ENCODE data around the gene IQSEC3. TPM values are rescaled to one million over a fixed set of nuclear protein-coding genes. Genes with fewer than 3 reads are reported as not detected.

Gene IQSEC3
- total and polyA plus RNA-seq, 10 of the 15 experiments (the other 5 are each of a cell fraction or from before 2014, with no cell fraction given), result not detected

DNA sequence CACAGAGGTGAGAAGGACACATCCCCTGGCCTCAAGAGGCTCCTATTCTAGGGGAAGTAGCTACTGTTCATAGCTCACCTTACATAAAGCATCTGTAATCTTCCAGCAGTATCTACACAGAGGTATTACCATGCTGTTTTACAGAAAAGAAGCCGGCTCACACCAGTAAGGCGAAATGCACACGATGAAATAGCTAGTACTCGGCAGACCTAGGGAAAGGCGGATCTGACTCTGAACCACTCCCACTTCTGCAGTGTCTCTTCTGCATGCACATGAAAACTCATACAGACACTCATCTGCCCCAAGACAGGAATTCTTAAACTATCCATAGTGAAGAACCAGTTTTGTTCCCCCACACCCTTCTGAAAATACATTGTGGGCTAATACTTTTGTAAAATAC is 73.6 kb downstream of the IQSEC3 start:
- CTCF ChIA-PET, result no interaction called here
- SMC1A ChIA-PET (ENCODE audit: uncharacterized antibody, unreplicated experiment), result no interaction called here
- RAD21 ChIA-PET (ENCODE audit: unreplicated experiment), result no interaction called here
- no peak overlapping the region for H3K27ac ChIP-seq (ENCODE audit: control insufficient read depth, insufficient read depth)
- WGBS (ENCODE audit: insufficient coverage, insufficient replicate concordance, low lambda C conversion rate, missing lambda C conversion rate), result 100% methylated on average over 5 of the region's 5 CpGs
- ATAC-seq (no peak), FAIRE-seq (no peak), DNase-seq (ENCODE audit: low read depth, low spot score) (no peak)
- in situ Hi-C loops (cut with MboI), result no loop called here
- H3K36me3 ChIP-seq (ENCODE audit: control insufficient read depth in 2 of 2, insufficient read depth in 2 of 2, low read length in 1 of 2), result no peaks in the 10 kb centered on the region
- no peak overlapping the region for H2AFZ ChIP-seq (ENCODE audit: control insufficient read depth, low read depth, low read length)
- no peak overlapping the region for H3K4me3 ChIP-seq
- no peaks in the 10 kb centered on the region for H3K4me1 ChIP-seq (ENCODE audit: control insufficient read depth, insufficient read depth, low read length)
- intact Hi-C loops (cut with micrococcal nuclease; ENCODE audit: unreplicated experiment), result no loop called here
- no TSS peak for BruUV-seq (replicated peaks)
- POLR2A ChIA-PET, result no interaction called here
- H3K79me2 ChIP-seq (ENCODE audit: control insufficient read depth, insufficient read depth, low read length), result no peaks in the 10 kb centered on the region
- H4K20me1 ChIP-seq (ENCODE audit: control insufficient read depth, insufficient read depth), result no peaks in the 10 kb centered on the region
- H3K9ac ChIP-seq (ENCODE audit: control insufficient read depth, insufficient read depth, low read length), result no peak overlapping the region
- no peak overlapping the region for H3K4me2 ChIP-seq (ENCODE audit: control insufficient read depth, insufficient read depth)
- H3K9me3 ChIP-seq (replicated peaks; ENCODE audit: control insufficient read depth, insufficient read depth, low read length), result no peaks in the 10 kb centered on the region
- H3K27me3 ChIP-seq (replicated peaks in 1 of 2; ENCODE audit: control insufficient read depth in 2 of 2, insufficient read depth in 2 of 2, low read length in 1 of 2), result peaks cover 0 to 2% of the 10 kb centered on the region in 2 experiments; a peak in 2 of 4 replicates
- TF ChIP-seq SIN3A (IDR thresholded peaks at IDR 0.05; ENCODE audit: low read depth, low read length) (no peak), IKZF1 (conservative IDR thresholded peaks at IDR 0.05) (no peak), MXI1 (IDR thresholded peaks at IDR 0.05; ENCODE audit: low read depth, low read length) (no peak), CHD4 (IDR thresholded peaks at IDR 0.05) (no peak), ZNF622 (IDR thresholded peaks at IDR 0.05) (no peak), CHD2 (IDR thresholded peaks at IDR 0.05; ENCODE audit: borderline replicate concordance, low read depth, low read length) (no peak), CREB1 (IDR thresholded peaks at IDR 0.05; ENCODE audit: low read depth) (no peak), HDGF (IDR thresholded peaks at IDR 0.05) (no peak), STAT3 (IDR thresholded peaks at IDR 0.05; ENCODE audit: low read depth, low read length) (no peak), BRCA1 (IDR thresholded peaks at IDR 0.05; ENCODE audit: low read depth, low read length) (no peak), POLR2A (IDR thresholded peaks at IDR 0.05; ENCODE audit: low read depth, low read length) (no peak), PML (IDR thresholded peaks at IDR 0.05; ENCODE audit: low read length) (no peak)
- TF ChIP-seq, protein P1, sequence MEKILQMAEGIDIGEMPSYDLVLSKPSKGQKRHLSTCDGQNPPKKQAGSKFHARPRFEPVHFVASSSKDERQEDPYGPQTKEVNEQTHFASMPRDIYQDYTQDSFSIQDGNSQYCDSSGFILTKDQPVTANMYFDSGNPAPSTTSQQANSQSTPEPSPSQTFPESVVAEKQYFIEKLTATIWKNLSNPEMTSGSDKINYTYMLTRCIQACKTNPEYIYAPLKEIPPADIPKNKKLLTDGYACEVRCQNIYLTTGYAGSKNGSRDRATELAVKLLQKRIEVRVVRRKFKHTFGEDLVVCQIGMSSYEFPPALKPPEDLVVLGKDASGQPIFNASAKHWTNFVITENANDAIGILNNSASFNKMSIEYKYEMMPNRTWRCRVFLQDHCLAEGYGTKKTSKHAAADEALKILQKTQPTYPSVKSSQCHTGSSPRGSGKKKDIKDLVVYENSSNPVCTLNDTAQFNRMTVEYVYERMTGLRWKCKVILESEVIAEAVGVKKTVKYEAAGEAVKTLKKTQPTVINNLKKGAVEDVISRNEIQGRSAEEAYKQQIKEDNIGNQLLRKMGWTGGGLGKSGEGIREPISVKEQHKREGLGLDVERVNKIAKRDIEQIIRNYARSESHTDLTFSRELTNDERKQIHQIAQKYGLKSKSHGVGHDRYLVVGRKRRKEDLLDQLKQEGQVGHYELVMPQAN (conservative IDR thresholded peaks at IDR 0.05), result no peak
- TF ChIP-seq, protein P2, sequence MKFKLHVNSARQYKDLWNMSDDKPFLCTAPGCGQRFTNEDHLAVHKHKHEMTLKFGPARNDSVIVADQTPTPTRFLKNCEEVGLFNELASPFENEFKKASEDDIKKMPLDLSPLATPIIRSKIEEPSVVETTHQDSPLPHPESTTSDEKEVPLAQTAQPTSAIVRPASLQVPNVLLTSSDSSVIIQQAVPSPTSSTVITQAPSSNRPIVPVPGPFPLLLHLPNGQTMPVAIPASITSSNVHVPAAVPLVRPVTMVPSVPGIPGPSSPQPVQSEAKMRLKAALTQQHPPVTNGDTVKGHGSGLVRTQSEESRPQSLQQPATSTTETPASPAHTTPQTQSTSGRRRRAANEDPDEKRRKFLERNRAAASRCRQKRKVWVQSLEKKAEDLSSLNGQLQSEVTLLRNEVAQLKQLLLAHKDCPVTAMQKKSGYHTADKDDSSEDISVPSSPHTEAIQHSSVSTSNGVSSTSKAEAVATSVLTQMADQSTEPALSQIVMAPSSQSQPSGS (IDR thresholded peaks at IDR 0.05; ENCODE audit: low read length), result no peak
- TF ChIP-seq, protein P3, sequence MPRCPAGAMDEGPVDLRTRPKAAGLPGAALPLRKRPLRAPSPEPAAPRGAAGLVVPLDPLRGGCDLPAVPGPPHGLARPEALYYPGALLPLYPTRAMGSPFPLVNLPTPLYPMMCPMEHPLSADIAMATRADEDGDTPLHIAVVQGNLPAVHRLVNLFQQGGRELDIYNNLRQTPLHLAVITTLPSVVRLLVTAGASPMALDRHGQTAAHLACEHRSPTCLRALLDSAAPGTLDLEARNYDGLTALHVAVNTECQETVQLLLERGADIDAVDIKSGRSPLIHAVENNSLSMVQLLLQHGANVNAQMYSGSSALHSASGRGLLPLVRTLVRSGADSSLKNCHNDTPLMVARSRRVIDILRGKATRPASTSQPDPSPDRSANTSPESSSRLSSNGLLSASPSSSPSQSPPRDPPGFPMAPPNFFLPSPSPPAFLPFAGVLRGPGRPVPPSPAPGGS (IDR thresholded peaks at IDR 0.05; ENCODE audit: borderline replicate concordance, insufficient read depth, low read depth, low read length, poor library complexity, severe bottlenecking), result no peak
- TF ChIP-seq, protein P4, sequence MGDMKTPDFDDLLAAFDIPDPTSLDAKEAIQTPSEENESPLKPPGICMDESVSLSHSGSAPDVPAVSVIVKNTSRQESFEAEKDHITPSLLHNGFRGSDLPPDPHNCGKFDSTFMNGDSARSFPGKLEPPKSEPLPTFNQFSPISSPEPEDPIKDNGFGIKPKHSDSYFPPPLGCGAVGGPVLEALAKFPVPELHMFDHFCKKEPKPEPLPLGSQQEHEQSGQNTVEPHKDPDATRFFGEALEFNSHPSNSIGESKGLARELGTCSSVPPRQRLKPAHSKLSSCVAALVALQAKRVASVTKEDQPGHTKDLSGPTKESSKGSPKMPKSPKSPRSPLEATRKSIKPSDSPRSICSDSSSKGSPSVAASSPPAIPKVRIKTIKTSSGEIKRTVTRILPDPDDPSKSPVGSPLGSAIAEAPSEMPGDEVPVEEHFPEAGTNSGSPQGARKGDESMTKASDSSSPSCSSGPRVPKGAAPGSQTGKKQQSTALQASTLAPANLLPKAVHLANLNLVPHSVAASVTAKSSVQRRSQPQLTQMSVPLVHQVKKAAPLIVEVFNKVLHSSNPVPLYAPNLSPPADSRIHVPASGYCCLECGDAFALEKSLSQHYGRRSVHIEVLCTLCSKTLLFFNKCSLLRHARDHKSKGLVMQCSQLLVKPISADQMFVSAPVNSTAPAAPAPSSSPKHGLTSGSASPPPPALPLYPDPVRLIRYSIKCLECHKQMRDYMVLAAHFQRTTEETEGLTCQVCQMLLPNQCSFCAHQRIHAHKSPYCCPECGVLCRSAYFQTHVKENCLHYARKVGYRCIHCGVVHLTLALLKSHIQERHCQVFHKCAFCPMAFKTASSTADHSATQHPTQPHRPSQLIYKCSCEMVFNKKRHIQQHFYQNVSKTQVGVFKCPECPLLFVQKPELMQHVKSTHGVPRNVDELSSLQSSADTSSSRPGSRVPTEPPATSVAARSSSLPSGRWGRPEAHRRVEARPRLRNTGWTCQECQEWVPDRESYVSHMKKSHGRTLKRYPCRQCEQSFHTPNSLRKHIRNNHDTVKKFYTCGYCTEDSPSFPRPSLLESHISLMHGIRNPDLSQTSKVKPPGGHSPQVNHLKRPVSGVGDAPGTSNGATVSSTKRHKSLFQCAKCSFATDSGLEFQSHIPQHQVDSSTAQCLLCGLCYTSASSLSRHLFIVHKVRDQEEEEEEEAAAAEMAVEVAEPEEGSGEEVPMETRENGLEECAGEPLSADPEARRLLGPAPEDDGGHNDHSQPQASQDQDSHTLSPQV (IDR thresholded peaks at IDR 0.05), result no peak
- TF ChIP-seq, protein P5, sequence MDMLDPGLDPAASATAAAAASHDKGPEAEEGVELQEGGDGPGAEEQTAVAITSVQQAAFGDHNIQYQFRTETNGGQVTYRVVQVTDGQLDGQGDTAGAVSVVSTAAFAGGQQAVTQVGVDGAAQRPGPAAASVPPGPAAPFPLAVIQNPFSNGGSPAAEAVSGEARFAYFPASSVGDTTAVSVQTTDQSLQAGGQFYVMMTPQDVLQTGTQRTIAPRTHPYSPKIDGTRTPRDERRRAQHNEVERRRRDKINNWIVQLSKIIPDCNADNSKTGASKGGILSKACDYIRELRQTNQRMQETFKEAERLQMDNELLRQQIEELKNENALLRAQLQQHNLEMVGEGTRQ (IDR thresholded peaks at IDR 0.05; ENCODE audit: borderline replicate concordance, low read depth, low read length), result no peak
